Vagina (tissue), 2 donors: ENCODE measurements around the gene CGB1.

ENCODE experiments used
- CTCF ChIP-seq, 3 experiments: fragments of 450-650 bp in 2 of 3; fragments of 200-600 bp in 1 of 3; sonication (generic) in 1 of 3; IDR thresholded peaks; one replicate each; pipeline ENCODE4 v1.5.1; 2017 to 2019; ENCODE audit warnings: antibody characterized with exemption in 3 of 3, mild to moderate bottlenecking in 2 of 3, moderate library complexity in 2 of 3
- POLR2A ChIP-seq, 2 donors: fragments of 450-650 bp; IDR thresholded peaks; one replicate each; pipeline ENCODE4 v1.6.1; 2017; ENCODE audit warnings: antibody characterized with exemption in 2 of 2, mild to moderate bottlenecking in 2 of 2, moderate library complexity in 2 of 2

DNA sequence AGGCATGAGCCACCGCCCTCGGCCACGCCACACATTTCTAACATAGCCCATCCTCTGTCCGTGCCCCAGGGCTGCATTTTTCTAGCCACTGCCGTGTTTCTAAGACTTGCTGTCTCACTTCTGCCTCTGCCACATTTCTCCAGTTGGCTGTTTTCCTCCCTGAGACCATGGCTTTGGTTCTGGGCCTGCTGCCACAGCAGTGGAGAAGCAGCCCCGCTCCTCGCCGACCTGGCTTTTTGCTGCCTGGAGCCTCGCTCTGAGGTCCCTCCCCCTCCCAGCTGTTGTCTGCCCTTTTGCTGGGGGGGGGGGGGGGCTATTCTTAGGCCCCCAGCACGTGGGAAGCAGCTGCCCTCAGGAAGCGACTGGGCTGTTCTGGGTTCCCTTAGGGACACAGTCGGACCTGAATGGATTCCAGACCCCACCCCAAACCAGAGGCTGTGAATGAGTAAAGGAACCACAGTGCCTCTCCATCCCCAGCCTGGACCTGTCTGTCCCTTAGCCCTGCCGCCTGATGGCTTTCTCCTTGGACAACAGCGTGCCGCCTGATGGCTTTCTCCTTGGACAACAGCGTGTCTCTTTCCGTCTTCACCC lies 46.9 kb downstream of the CGB1 start:
- TF ChIP-seq CTCF (IDR thresholded peaks at IDR 0.05) (no peak), POLR2A (IDR thresholded peaks at IDR 0.05) (no peak)
